RWPE1 (cell line): ENCODE results near the gene RHOD.

Source experiments
- CTCF ChIA-PET: fragments of 350-600 bp; sonication (Branson Sonifier 250); formaldehyde crosslinking; extraction: SDS; loops from one replicate; lab custom pipeline; 2021; lab: Yijun Ruan, JAX
- POLR2A ChIA-PET: fragments of 400-600 bp; formaldehyde crosslinking; extraction: SDS; loops from one replicate; lab custom pipeline; 2020; ENCODE audit warnings: antibody characterized with exemption; ENCODE audit not compliant: low non-redundant PET; lab: Yijun Ruan, JAX
- DNase-seq: peaks from one replicate; pipeline ENCODE4 v3.0.0; 2012; ENCODE audit warnings: low spot score
- H3K27ac ChIP-seq: fragments of 450-650 bp; 2 replicates; pipeline ENCODE4 v1.5.1; 2017
- TF ChIP-seq, protein P1 (sequence below): fragments of 450-650 bp; conservative IDR thresholded peaks from 2 replicates; pipeline ENCODE4 v1.5.1; 2017; ENCODE audit warnings: low read depth, mild to moderate bottlenecking

RHOD gene

DNA sequence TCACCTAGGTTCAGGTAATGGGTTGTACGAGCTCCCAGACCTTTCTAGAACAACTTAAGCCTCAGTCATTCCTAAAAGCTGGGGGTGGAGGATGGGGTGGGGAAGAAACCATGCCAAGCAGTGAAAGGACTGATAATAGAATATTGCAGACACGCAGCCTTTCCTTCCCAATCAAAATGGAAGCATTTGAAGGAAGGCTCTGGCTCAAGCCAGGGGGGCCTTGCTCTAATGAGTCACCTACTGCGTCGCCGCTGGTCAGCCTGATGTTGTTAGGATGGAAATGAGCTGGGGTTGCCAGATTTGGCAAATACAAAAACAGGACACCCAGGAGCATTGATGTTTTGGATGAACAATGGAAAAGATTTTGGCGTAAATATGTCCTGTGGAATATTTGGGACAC, 27.5 kb upstream of the RHOD start:
- POLR2A ChIA-PET: no interaction called here
- CTCF ChIA-PET: interaction anchor here (1.0 kb wide), 1 partner anchor 25 kb away, joined by 3 read pairs; no protein-coding TSS in a partner anchor

DNA sequence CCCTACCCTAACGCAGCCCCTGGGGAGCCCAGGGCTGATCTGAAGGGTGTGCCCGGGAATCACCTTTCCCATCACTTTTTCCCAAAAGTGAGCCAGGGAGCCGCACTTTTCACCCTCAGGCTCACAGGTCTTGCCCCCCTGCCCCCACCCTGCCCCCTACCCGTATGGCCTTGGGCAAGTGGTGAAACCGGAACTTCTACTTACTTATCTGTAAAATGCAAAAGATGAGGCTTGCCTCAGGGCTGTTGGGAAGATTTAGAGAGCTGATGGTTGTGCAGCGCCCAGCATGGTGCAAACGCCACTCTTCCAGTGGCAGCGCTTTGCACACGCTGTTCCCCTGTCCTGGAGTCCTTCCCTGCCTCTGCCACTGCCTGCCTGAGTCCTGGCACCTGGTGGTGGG, 25.7 kb upstream of the RHOD start:
- POLR2A ChIA-PET: no interaction called here
- TF ChIP-seq, protein P1, sequence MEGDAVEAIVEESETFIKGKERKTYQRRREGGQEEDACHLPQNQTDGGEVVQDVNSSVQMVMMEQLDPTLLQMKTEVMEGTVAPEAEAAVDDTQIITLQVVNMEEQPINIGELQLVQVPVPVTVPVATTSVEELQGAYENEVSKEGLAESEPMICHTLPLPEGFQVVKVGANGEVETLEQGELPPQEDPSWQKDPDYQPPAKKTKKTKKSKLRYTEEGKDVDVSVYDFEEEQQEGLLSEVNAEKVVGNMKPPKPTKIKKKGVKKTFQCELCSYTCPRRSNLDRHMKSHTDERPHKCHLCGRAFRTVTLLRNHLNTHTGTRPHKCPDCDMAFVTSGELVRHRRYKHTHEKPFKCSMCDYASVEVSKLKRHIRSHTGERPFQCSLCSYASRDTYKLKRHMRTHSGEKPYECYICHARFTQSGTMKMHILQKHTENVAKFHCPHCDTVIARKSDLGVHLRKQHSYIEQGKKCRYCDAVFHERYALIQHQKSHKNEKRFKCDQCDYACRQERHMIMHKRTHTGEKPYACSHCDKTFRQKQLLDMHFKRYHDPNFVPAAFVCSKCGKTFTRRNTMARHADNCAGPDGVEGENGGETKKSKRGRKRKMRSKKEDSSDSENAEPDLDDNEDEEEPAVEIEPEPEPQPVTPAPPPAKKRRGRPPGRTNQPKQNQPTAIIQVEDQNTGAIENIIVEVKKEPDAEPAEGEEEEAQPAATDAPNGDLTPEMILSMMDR: no peak
- CTCF ChIA-PET: no interaction called here
- peak overlapping the region; percentile 99 for H3K27ac ChIP-seq
- no peak for DNase-seq

More for the DNA sequence above, 27.5 kb upstream of the RHOD start:
- DNase-seq: no peak
- TF ChIP-seq, protein P1: no peak
- peak overlapping the region; percentile 99 for H3K27ac ChIP-seq

DNA sequence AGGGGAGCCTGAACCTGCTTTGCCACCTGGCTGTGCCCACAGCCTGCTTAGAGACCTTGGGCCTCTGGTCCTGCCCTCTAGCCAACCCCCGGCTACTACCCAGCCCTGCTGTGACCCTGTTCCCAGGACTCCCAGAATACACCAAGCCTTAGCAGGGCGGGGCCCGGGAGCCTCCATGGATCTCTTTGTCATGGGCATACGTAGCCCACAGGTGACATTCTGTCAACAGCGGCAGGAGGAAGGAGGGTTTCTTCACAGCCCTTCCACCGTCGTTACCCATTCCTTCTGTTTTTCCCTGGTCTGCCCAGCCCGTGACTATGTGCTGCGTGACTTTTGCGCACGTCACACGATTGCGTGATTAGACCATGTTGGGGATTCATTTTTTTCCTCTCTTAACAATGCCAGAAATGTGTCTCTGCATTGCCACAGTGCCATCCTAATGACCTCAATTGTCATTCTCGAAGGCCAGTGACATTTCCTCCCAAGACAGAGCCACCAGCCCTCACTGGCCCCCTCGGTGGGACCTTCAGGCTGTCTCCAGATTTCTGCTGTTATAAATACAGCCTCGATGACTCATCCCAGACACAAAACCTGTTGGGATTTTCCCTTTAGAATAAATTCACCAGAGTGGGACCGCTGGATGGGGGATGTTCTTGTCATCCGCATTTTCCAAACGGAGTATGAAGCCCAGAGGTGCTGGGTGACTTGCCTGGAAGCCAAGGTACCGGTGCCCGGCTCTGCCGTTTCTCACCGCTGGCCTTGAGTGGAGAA, 24.7 kb upstream of the RHOD start:
- TF ChIP-seq, protein P1: no peak
- H3K27ac ChIP-seq: peak overlapping the region; percentile 99
- CTCF ChIA-PET: no interaction called here
- POLR2A ChIA-PET: no interaction called here
- no peak for DNase-seq

DNA sequence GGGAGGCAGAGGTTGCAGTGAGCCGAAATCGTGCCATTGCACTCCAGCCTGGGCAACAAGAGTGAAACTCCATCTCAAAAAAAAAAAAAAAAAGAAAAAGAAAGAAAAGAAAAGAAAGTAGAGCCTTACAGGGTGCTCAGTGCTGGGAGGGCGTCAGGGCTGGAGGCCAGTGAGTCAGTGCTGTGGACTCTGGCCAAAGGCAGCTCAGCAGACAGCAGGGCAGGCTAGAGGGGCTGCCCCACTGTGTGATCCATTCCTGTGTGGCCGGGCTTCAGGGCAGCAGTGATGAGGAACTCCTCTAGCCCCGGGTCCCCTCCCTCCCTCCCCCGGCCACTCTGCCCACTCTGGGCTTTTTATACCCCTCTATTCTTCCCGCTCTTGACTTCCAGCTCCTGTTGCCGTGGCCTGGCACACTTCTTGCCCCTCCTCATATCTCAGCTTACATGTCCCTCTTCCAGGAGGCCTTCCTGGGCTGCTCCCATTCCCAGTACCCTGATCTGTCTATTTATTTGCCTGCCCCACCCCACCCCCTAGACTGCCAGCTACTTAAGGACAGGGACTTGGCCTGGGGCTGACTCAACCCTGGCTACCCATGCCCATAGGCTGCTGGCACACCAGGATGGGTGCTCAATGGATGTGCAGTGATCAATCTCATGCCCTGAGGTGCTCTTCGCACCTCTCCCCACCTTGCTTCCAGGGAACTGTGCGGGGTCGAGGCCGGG, 23.7 kb upstream of the RHOD start:
- H3K27ac ChIP-seq: peak overlapping the region; percentile 99
- CTCF ChIA-PET: interaction anchor here (0.7 kb wide), 1 partner anchor 121 kb away, joined by 3 read pairs; no protein-coding TSS in a partner anchor
- TF ChIP-seq, protein P1: no peak
- POLR2A ChIA-PET: no interaction called here
- peak; percentile 77 for DNase-seq

DNA sequence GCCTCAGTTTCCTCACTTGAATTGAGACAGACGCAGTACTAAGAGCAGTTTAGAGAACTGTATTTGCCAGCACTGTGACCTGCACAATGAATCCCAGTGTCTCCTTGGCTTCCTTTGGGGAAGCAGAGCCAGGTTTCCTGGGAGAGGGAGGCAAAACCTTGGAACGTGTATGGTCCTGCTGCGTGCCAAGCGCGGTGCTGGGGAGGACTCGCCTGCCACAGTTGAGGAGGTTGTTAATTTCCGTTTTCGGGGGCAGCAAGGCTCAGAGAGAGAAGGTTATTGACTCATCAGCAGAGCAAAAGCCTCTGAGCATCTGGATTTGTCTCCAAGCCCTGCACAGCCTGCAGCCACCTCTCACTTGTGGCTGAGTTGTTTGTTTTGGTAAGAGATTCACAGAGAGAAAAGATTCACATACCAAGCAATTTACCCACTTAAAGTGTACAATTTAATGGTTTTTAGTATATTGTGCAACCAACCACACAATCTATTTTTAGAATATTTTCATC, 22.9 kb upstream of the RHOD start:
- ChIA-PET CTCF (no interaction called here), POLR2A (no interaction called here)
- peak overlapping the region; percentile 99 for H3K27ac ChIP-seq
- TF ChIP-seq, protein P1: no peak
- DNase-seq: peak; percentile 45

DNA sequence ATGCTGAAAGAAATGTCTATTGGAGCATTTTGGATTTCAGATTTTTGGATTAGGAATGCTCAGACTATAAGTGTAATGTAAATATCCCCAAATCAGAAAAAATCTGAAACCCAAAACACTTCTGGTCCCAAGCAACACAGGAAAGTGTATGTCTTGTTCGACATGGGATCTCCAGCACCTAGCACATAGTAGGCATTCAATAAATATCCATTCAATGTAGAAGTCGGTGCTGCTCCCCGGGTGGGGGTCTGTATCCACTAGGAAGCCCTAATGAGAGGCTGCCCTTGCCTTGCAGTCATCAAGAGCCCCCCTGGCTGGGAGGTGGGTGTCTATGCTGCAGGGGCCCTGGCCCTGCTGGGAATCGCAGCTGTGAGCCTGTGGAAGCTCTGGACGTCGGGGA, 22.3 kb upstream of the RHOD start:
- ChIA-PET CTCF (no interaction called here), POLR2A (no interaction called here)
- peak overlapping the region; percentile 99 for H3K27ac ChIP-seq
- TF ChIP-seq, protein P1: no peak
- no peak for DNase-seq
